Measurements from ENCODE around the gene PPP1R12B. TPM values are rescaled to one million over a fixed set of nuclear protein-coding genes. Genes with fewer than 3 reads are reported as not detected.
"Not testable (repeated sequence)": the region's sequence is repeated elsewhere in the genome, so short reads cannot be mapped to it uniquely, and the experiment has no call there.

The PPP1R12B gene
- total RNA-seq, 1 donor from 2014 or later = 49.1 TPM

- H3K27me3 ChIP-seq; intact Hi-C loops (cut with DNase I); ATAC-seq; H3K27ac ChIP-seq; H3K4me1 ChIP-seq; H3K9me3 ChIP-seq; H3K4me3 ChIP-seq; DNase-seq; H3K36me3 ChIP-seq: not testable (repeated sequence)
Measured at GRCh38 chr1:202420422-202421094, 72.1 kb downstream of the PPP1R12B start.

- intact Hi-C loops (cut with DNase I); ATAC-seq: not testable (repeated sequence)
Measured at GRCh38 chr1:202422709-202423108, 74.2 kb downstream of the PPP1R12B start.

GRCh38 chr1:202424260-202424659, 75.8 kb downstream of the PPP1R12B start:
- H3K4me1 ChIP-seq; H3K36me3 ChIP-seq; intact Hi-C loops (cut with DNase I); H3K4me3 ChIP-seq; ATAC-seq; H3K27ac ChIP-seq; DNase-seq; H3K27me3 ChIP-seq; H3K9me3 ChIP-seq: not testable (repeated sequence)

More at GRCh38 chr1:202422709-202423108, 74.2 kb downstream of the PPP1R12B start:
- not testable (repeated sequence) for H3K4me1 ChIP-seq, DNase-seq, H3K4me3 ChIP-seq, H3K27ac ChIP-seq, H3K9me3 ChIP-seq, H3K36me3 ChIP-seq, H3K27me3 ChIP-seq

- intact Hi-C loops (cut with DNase I); H3K9me3 ChIP-seq; H3K4me1 ChIP-seq; H3K27me3 ChIP-seq; DNase-seq; H3K4me3 ChIP-seq; H3K27ac ChIP-seq; ATAC-seq: not testable (repeated sequence)
- peaks cover 32% of the 10 kb centered on the region for H3K36me3 ChIP-seq
Measured at GRCh38 chr1:202430111-202430510, 81.6 kb downstream of the PPP1R12B start.

- H3K27ac ChIP-seq; H3K9me3 ChIP-seq; DNase-seq; intact Hi-C loops (cut with DNase I); H3K27me3 ChIP-seq; ATAC-seq; H3K4me1 ChIP-seq; H3K4me3 ChIP-seq: not testable (repeated sequence)
- H3K36me3 ChIP-seq = peaks cover 43% of the 10 kb centered on the region
Measured at GRCh38 chr1:202432338-202432737, 83.8 kb downstream of the PPP1R12B start.

- no peaks in the 10 kb centered on the region for H3K9me3 ChIP-seq
- H3K36me3 ChIP-seq = peaks cover 54% of the 10 kb centered on the region
- no peaks in the 10 kb centered on the region for H3K4me1 ChIP-seq
- H3K27ac ChIP-seq = no peak overlapping the region
- ATAC-seq = no peak
- intact Hi-C loops (cut with DNase I) = no loop called here
- TF ChIP-seq CTCF (IDR thresholded peaks at IDR 0.05) = no peak
- H3K4me3 ChIP-seq = no peak overlapping the region
- no peak for DNase-seq
- no peaks in the 10 kb centered on the region for H3K27me3 ChIP-seq
Measured at GRCh38 chr1:202433155-202434043, 84.9 kb downstream of the PPP1R12B start.

- H3K4me3 ChIP-seq = no peak overlapping the region
- intact Hi-C loops (cut with DNase I) = no loop called here
- no peaks in the 10 kb centered on the region for H3K27me3 ChIP-seq
- H3K27ac ChIP-seq = no peak overlapping the region
- DNase-seq (no peak), ATAC-seq (no peak)
- no peaks in the 10 kb centered on the region for H3K9me3 ChIP-seq
- peaks cover 61% of the 10 kb centered on the region for H3K36me3 ChIP-seq
- H3K4me1 ChIP-seq = no peaks in the 10 kb centered on the region
- no peak for TF ChIP-seq CTCF (IDR thresholded peaks at IDR 0.05)
Measured at GRCh38 chr1:202434059-202434458, 85.6 kb downstream of the PPP1R12B start.

Data from upper lobe of right lung (tissue), 1 donor.